Testis (tissue), 3 donors: ENCODE measurements around the gene AATK. TPM values are rescaled to one million over a fixed set of nuclear protein-coding genes. Genes with fewer than 3 reads are reported as not detected.

Source experiments
- DNase-seq: peaks from one replicate; pipeline ENCODE4 v3.0.0-alpha.2; 2019
- H3K27ac ChIP-seq, 2 donors: fragments of 200-600 bp; sonication (generic); one replicate each; pipeline ENCODE4 v1.5.1; 2019
- H3K27me3 ChIP-seq: fragments of 200-600 bp; sonication (generic); one replicate; pipeline ENCODE4 v1.5.1; 2019
- H3K36me3 ChIP-seq: fragments of 200-600 bp; sonication (generic); one replicate; pipeline ENCODE4 v1.5.1; 2017; ENCODE audit warnings: low read depth; ENCODE audit errors: missing control alignments
- H3K4me1 ChIP-seq: fragments of 200-600 bp; sonication (generic); one replicate; pipeline ENCODE4 v1.5.1; 2019
- H3K4me3 ChIP-seq, 2 donors: fragments of 200-600 bp; sonication (generic); one replicate each; pipeline ENCODE4 v1.5.1; 2017 to 2019
- H3K9me3 ChIP-seq: fragments of 200-600 bp; sonication (generic); one replicate; pipeline ENCODE4 v1.5.1; 2017
- POLR2A ChIP-seq: fragments of 450-650 bp; IDR thresholded peaks from one replicate; pipeline ENCODE4 v1.6.1; 2017; ENCODE audit warnings: antibody characterized with exemption, mild to moderate bottlenecking, moderate library complexity
- WGBS, 2 donors: methylation state at CpG; one replicate each; pipeline ENCODE4 v1.1.5; 2018; 5-methylcytosine and 5-hydroxymethylcytosine counted together
- intact Hi-C: fragments of 100-400 bp; cut with DNase I; formaldehyde crosslinking; loops from one replicate; pipeline ENCODE4 v1.15.1; 2023; ENCODE audit warnings: low total_unique reads
- polyA plus RNA-seq: library from polyadenylated mRNA; stranded (reverse); fragments of 350-450 nt; fragmentation: Illumina TruSeq; extraction: RNeasy Lipid Tissue Mini Kit (QIAGEN cat#74804); gene quantifications from one replicate; pipeline ENCODE4 v1.2.3, GENCODE V29; 2014; ENCODE audit warnings: low read depth, low replicate concordance; ENCODE audit not compliant: insufficient read depth
- total RNA-seq, 2 donors: library from RNA; depleted of rRNA; stranded (reverse); fragments of >200 nt; gene quantifications; one replicate each; pipeline ENCODE4 v1.2.3, GENCODE V29; 2016
- TF ChIP-seq, protein P1 (sequence below), 3 experiments: fragments of 450-650 bp in 2 of 3; fragments of 200-600 bp in 1 of 3; sonication (generic) in 1 of 3; IDR thresholded peaks; one replicate each; pipeline ENCODE4 v1.5.1; 2016 to 2019; ENCODE audit warnings: antibody characterized with exemption in 3 of 3, mild to moderate bottlenecking in 2 of 3, moderate library complexity in 1 of 3

Gene AATK
- total and polyA plus RNA-seq, 3 donors from 2014 or later = 3.5 to 5.6 (median 3.8) TPM

DNA sequence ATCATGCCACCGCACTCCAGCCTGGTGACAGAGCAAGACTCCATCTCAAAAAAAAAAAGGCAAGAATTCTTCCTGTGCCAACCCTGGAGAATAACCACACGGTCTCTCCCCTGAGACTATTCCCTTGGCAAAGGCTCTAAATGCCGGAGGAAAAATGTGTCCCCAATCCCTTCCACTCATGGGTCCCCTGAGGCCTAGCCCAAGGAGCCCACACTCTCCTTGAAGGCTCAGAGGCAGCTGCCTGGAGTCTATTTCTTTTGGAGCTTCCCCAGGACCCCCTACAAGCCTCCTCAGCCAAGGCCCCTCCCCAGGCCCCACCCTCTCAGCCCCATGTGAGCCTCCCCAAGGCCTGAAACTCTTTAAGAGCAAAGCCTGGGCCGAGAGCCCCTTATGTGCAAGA, 40.1 kb upstream of the AATK start:
- no peak overlapping the region for H3K4me3 ChIP-seq
- no peak overlapping the region for H3K27ac ChIP-seq
- 83 to 97% methylated on average over 3 to 4 of the region's 4 CpGs for WGBS, 2 donors
- H3K9me3 ChIP-seq = no peaks in the 10 kb centered on the region
- no peaks in the 10 kb centered on the region for H3K36me3 ChIP-seq
- intact Hi-C loops = no loop called here
- TF ChIP-seq, protein P1, sequence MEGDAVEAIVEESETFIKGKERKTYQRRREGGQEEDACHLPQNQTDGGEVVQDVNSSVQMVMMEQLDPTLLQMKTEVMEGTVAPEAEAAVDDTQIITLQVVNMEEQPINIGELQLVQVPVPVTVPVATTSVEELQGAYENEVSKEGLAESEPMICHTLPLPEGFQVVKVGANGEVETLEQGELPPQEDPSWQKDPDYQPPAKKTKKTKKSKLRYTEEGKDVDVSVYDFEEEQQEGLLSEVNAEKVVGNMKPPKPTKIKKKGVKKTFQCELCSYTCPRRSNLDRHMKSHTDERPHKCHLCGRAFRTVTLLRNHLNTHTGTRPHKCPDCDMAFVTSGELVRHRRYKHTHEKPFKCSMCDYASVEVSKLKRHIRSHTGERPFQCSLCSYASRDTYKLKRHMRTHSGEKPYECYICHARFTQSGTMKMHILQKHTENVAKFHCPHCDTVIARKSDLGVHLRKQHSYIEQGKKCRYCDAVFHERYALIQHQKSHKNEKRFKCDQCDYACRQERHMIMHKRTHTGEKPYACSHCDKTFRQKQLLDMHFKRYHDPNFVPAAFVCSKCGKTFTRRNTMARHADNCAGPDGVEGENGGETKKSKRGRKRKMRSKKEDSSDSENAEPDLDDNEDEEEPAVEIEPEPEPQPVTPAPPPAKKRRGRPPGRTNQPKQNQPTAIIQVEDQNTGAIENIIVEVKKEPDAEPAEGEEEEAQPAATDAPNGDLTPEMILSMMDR (IDR thresholded peaks at IDR 0.05) = no peak
- TF ChIP-seq POLR2A = no peak
- no peaks in the 10 kb centered on the region for H3K4me1 ChIP-seq
- no peaks in the 10 kb centered on the region for H3K27me3 ChIP-seq
- DNase-seq = no peak

DNA sequence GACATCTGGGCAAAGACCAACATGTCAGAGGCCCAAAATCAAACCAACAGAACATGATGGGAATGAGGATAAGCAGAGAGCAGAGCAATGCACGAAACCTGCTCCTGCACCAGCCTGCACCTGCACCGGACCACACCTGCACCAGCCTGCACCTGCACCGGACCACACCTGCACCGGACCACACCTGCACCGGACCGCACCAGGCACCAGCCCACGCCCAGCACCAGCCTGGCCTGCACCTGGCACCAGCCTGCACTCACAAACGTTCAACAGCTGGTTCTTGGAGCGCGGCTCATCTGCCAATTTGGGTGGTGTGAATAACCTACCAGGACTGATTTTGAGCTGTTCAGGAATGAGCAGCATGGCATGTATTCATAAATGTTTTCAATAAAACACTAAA, 38.6 kb upstream of the AATK start:
- no peaks in the 10 kb centered on the region for H3K9me3 ChIP-seq
- intact Hi-C loops = no loop called here
- no peak for TF ChIP-seq POLR2A
- TF ChIP-seq, protein P1 (IDR thresholded peaks at IDR 0.05) = no peak
- peaks cover 11% of the 10 kb centered on the region for H3K4me1 ChIP-seq
- H3K27ac ChIP-seq = no peak overlapping the region
- DNase-seq = no peak
- H3K36me3 ChIP-seq = no peaks in the 10 kb centered on the region
- H3K27me3 ChIP-seq = no peaks in the 10 kb centered on the region
- H3K4me3 ChIP-seq = no peak overlapping the region
- 84 to 88% methylated on average over 5 to 10 of the region's 10 CpGs for WGBS, 2 donors

DNA sequence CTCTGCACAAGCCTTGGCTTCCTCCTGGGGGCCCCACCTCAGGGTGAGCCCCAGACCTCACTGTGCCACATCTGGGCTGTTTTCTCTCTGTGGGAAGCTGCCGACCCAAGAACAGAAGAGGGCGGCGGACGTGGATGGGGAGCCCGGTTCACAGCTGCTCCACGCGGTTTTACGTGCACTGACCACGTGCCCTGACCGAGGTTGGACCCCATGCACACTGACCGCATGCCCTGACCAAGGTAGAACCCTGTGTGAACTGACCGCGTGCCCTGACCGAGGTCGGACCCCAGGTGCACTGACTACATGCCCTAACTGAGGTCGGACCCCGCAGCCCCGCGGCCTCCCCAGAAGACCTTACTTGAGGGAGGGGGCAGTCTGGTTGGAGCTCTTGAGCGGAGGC, 37.1 kb upstream of the AATK start:
- intact Hi-C loops = no loop called here
- Histone ChIP-seq H3K27ac (no peak overlapping the region), H3K4me3 (no peak overlapping the region), H3K36me3 (no peaks in the 10 kb centered on the region), H3K9me3 (no peaks in the 10 kb centered on the region), H3K4me1 (peaks cover 20% of the 10 kb centered on the region), H3K27me3 (no peaks in the 10 kb centered on the region)
- TF ChIP-seq POLR2A = no peak
- TF ChIP-seq, protein P1 (IDR thresholded peaks at IDR 0.05) = no peak
- no peak for DNase-seq
- 95 to 98% methylated on average over 16 to 20 of the region's 20 CpGs for WGBS, 2 donors

DNA sequence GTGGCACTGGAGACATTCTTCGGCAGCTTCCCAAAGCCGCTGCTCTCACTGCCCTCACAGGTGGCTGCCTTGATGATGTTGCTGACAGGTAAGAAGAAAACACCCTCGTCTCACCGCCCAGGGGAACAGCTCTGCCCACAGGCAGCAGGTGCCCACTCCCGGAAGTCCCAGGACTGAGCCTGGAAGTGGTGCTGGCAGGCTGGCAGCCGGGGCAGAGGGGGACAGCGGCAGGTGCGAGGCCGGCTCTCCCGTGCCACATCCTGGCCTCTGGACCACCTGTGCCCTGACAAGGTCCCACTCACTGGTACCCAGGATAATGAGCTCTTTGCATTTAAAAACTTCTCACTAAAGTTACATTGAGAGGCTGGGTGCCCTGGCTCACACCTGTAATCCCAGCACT, 36.3 kb upstream of the AATK start:
- DNase-seq = no peak
- WGBS, 2 donors = 92 to 95% methylated on average over 7 to 10 of the region's 10 CpGs
- no peaks in the 10 kb centered on the region for H3K36me3 ChIP-seq
- H3K4me1 ChIP-seq = peaks cover 20% of the 10 kb centered on the region
- H3K27ac ChIP-seq = no peak overlapping the region
- TF ChIP-seq POLR2A = no peak
- TF ChIP-seq, protein P1 (IDR thresholded peaks at IDR 0.05) = no peak
- no peaks in the 10 kb centered on the region for H3K27me3 ChIP-seq
- no peak overlapping the region for H3K4me3 ChIP-seq
- intact Hi-C loops = no loop called here
- no peaks in the 10 kb centered on the region for H3K9me3 ChIP-seq
